SU-DHL-6 (cell line): ENCODE measurements around the gene ARMH4.

Experiments
- CTCF ChIP-seq: fragments of 200-600 bp; sonication (generic); IDR thresholded peaks from one replicate; pipeline ENCODE4 v1.5.1; 2017; ENCODE audit warnings: antibody characterized with exemption, mild to moderate bottlenecking, low read length, moderate library complexity; ENCODE audit not compliant: insufficient read depth, poor library complexity, severe bottlenecking
- EZH2phosphoT487 ChIP-seq: fragments of 200-600 bp; sonication (generic), shearing (Covaris generic); conservative IDR thresholded peaks from 2 replicates; pipeline ENCODE4 v1.6.1; 2018; ENCODE audit warnings: mild to moderate bottlenecking, antibody characterized with exemption, low read length, moderate library complexity, mixed read lengths

GRCh38 chr14:58088961-58089360 lies 63.1 kb downstream of the ARMH4 start:
- TF ChIP-seq CTCF (no peak), EZH2phosphoT487 (no peak)
